ENCODE measurements around the gene DNASE1L1.

GRCh38 chrX:154352466-154352865 is 56.6 kb downstream of the DNASE1L1 start:
- TF ChIP-seq REST (IDR thresholded peaks at IDR 0.05; ENCODE audit: insufficient read depth in 1 of 2, low read depth in 2 of 2, low read length in 2 of 2) (no peak), POLR2AphosphoS5 (IDR thresholded peaks at IDR 0.05; ENCODE audit: low read depth, low read length) (no peak), TAF1 (IDR thresholded peaks at IDR 0.05; ENCODE audit: borderline replicate concordance, insufficient read depth, low read length) (no peak)

All from PFSK-1 (cell line).